IPS-18a (cell line): ENCODE measurements around the gene AKAP1.

Experiments used
- H3K27ac ChIP-seq: one replicate; pipeline ENCODE4 v1.5.1; 2013; ENCODE audit warnings: low read length
- H3K27me3 ChIP-seq: one replicate; pipeline ENCODE4 v1.6.1; 2013; ENCODE audit warnings: mild to moderate bottlenecking, low read length; ENCODE audit not compliant: control insufficient read depth, insufficient read depth
- H3K36me3 ChIP-seq: one replicate; pipeline ENCODE4 v1.6.1; 2013; ENCODE audit warnings: low read depth, low read length; ENCODE audit not compliant: control insufficient read depth
- H3K4me1 ChIP-seq: one replicate; pipeline ENCODE4 v1.6.1; 2013; ENCODE audit warnings: low read depth, low read length; ENCODE audit not compliant: control insufficient read depth
- H3K4me3 ChIP-seq: one replicate; pipeline ENCODE4 v1.5.1; 2013; ENCODE audit warnings: low read length
- H3K9ac ChIP-seq: one replicate; pipeline ENCODE4 v1.6.1; 2013; ENCODE audit warnings: mild to moderate bottlenecking, low read length, moderate library complexity
- H3K9me3 ChIP-seq: one replicate; pipeline ENCODE4 v1.6.1; 2013; ENCODE audit warnings: low read depth, low read length; ENCODE audit not compliant: control insufficient read depth

Gene AKAP1

GRCh38 chr17:57154921-57155320, 69.9 kb downstream of the AKAP1 start:
- Histone ChIP-seq H3K9me3 (no peaks in the 10 kb centered on the region), H3K9ac (no peak overlapping the region), H3K4me1 (no peaks in the 10 kb centered on the region), H3K4me3 (no peak overlapping the region), H3K36me3 (no peaks in the 10 kb centered on the region), H3K27ac (no peak overlapping the region), H3K27me3 (no peaks in the 10 kb centered on the region)

- Histone ChIP-seq H3K9ac (no peak overlapping the region), H3K27me3 (no peaks in the 10 kb centered on the region), H3K4me3 (no peak overlapping the region), H3K27ac (no peak overlapping the region), H3K4me1 (no peaks in the 10 kb centered on the region), H3K9me3 (no peaks in the 10 kb centered on the region), H3K36me3 (no peaks in the 10 kb centered on the region)
These were observed 73.3 kb downstream of the AKAP1 start for GRCh38 chr17:57158325-57158724.

DNA sequence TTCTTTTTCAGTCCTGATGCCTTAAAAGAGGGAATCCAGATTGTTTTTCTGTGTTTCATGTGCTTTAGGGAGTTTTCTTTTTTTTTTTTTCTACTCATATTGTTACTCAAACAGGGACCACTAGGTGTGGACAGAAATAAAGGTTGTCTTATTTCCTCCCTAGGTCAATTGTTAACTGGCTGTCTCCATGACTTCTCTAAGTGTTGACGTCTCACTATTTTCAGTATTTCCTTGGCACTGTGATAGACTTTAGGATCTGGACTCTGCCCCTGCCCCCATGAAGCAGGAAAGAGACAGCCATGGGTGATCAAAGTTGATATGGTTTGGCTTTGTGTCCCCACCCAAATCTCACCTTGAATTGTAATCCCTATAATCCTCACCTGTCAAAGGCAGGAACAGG, 73.7 kb downstream of the AKAP1 start:
- H3K27ac ChIP-seq: no peak overlapping the region

DNA sequence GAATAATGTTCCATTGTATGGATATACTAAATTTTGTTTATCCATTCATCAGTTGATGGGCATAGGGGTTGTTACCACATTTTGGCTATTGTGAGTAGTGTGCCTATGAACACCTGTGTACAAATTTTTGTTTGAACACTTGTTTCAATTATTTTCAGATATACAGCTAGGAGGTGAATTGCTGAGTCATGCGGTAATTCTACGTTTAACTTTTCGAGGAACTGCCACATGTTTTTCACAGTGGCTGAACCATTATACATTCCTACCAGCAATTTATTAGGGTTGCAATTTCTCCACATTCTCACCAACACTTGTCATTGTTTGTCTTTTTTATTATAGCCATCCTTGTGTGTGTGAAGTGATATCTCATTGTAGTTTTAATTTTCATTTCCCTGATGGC, 75.6 kb downstream of the AKAP1 start:
- no peak overlapping the region for H3K27ac ChIP-seq
- no peaks in the 10 kb centered on the region for H3K36me3 ChIP-seq
- H3K9ac ChIP-seq: no peak overlapping the region
- H3K4me1 ChIP-seq: no peaks in the 10 kb centered on the region
- no peak overlapping the region for H3K4me3 ChIP-seq
- no peaks in the 10 kb centered on the region for H3K9me3 ChIP-seq
- no peaks in the 10 kb centered on the region for H3K27me3 ChIP-seq

More for the DNA sequence above, 73.7 kb downstream of the AKAP1 start:
- H3K9ac ChIP-seq: no peak overlapping the region
- H3K36me3 ChIP-seq: no peaks in the 10 kb centered on the region
- H3K27me3 ChIP-seq: no peaks in the 10 kb centered on the region
- H3K4me3 ChIP-seq: no peak overlapping the region
- no peaks in the 10 kb centered on the region for H3K9me3 ChIP-seq
- no peaks in the 10 kb centered on the region for H3K4me1 ChIP-seq

- Histone ChIP-seq H3K36me3 (no peaks in the 10 kb centered on the region), H3K4me3 (no peak overlapping the region), H3K9ac (no peak overlapping the region), H3K27me3 (no peaks in the 10 kb centered on the region), H3K27ac (no peak overlapping the region), H3K4me1 (peaks cover 18% of the 10 kb centered on the region), H3K9me3 (no peaks in the 10 kb centered on the region)
These were observed 79.8 kb downstream of the AKAP1 start for GRCh38 chr17:57164814-57165213.

DNA sequence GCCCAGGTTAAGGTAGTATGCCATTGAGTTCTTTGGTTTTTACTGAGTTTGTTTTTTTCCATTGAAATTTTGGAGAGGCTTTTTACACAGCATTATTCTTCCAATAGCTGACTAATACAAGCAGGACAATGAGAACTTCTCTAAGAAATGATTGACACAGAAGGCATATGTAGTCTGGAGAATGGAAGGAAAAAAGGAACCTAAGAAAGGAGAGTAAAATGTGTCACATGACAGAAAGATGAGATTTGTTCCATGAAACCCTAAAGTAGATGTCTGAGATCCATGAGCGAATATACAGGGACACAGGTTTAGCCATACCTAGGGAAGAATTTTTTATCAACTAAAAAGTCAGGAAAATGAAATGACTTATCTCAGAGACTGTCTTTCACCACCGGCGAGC, 80.7 kb downstream of the AKAP1 start:
- H3K9ac ChIP-seq: no peak overlapping the region
- H3K4me1 ChIP-seq: peaks cover 18% of the 10 kb centered on the region
- H3K9me3 ChIP-seq: no peaks in the 10 kb centered on the region
- H3K36me3 ChIP-seq: no peaks in the 10 kb centered on the region
- H3K4me3 ChIP-seq: no peak overlapping the region
- H3K27me3 ChIP-seq: no peaks in the 10 kb centered on the region
- no peak overlapping the region for H3K27ac ChIP-seq

DNA sequence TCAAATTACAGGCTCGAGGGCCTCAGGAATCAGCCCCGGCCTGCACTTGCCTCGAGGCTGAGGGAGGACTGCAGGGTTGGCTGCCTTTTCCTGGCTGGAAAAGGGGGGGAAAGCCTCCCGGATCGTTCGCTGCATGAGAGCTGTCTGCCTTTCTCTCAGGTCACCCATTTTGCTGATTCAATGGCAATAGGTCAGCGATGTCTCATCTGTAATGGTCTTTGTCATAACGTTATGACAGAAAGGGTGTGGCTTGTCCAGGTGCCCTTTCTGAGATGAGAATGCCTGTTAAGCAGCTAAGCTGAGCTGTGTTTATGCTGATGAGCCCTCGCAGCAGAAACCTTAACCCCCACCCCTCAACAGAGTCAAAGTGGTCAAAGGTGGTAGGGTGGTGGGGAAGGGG, 81.8 kb downstream of the AKAP1 start:
- Histone ChIP-seq H3K27ac (no peak overlapping the region), H3K4me3 (no peak overlapping the region), H3K36me3 (no peaks in the 10 kb centered on the region), H3K4me1 (peaks cover 18% of the 10 kb centered on the region), H3K27me3 (no peaks in the 10 kb centered on the region), H3K9ac (no peak overlapping the region), H3K9me3 (no peaks in the 10 kb centered on the region)

DNA sequence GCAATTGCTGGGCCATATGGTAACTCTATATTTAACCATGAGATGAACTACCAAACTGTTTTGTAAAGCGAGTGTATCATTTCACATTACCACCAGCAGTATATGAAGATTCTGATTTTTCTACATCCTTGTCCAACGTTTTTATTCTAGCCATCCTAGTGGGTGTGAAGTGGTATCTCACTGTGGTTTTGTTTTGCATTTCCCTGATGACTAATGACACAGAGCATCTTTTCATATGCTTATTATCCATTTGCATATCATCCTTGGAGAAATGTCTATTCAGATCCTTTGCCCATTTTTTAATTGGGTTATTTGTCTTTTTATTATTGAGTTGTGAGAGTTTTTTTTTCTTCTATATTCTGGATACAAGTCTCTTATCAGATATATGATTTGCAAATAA, 83.6 kb downstream of the AKAP1 start:
- Histone ChIP-seq H3K4me1 (peaks cover 18% of the 10 kb centered on the region), H3K4me3 (no peak overlapping the region), H3K36me3 (no peaks in the 10 kb centered on the region), H3K9me3 (no peaks in the 10 kb centered on the region), H3K27me3 (no peaks in the 10 kb centered on the region), H3K27ac (no peak overlapping the region), H3K9ac (no peak overlapping the region)

- no peaks in the 10 kb centered on the region for H3K9me3 ChIP-seq
- H3K9ac ChIP-seq: no peak overlapping the region
- H3K27me3 ChIP-seq: no peaks in the 10 kb centered on the region
- no peaks in the 10 kb centered on the region for H3K36me3 ChIP-seq
- no peak overlapping the region for H3K4me3 ChIP-seq
- no peak overlapping the region for H3K27ac ChIP-seq
- H3K4me1 ChIP-seq: peaks cover 18% of the 10 kb centered on the region
These were observed 85.8 kb downstream of the AKAP1 start for GRCh38 chr17:57170866-57171265.
